ENCODE results near the gene HLA-DOA. TPM values are rescaled to one million over a fixed set of nuclear protein-coding genes. Genes with fewer than 3 reads are reported as not detected.

The HLA-DOA gene
- total and polyA plus RNA-seq, 12 donors = 0.94 to 61.9 (median 13.6) TPM

GRCh38 chr6:32962213-32962826 lies 47.1 kb downstream of the HLA-DOA start:
- Histone ChIP-seq H3K4me3 (no peak overlapping the region), H3K27me3 (no peaks in the 10 kb centered on the region), H3K27ac (no peak overlapping the region), H3K4me1 (replicated peaks in 1 of 2) (peaks cover 7 to 37% of the 10 kb centered on the region in 2 donors), H3K36me3 (replicated peaks in 1 of 2) (no peaks in the 10 kb centered on the region), H3K9me3 (replicated peaks in 1 of 3) (no peaks in the 10 kb centered on the region)
- no peak for DNase-seq
- TF ChIP-seq POLR2A (IDR thresholded peaks at IDR 0.05) = no peak
- TF ChIP-seq, protein P1, sequence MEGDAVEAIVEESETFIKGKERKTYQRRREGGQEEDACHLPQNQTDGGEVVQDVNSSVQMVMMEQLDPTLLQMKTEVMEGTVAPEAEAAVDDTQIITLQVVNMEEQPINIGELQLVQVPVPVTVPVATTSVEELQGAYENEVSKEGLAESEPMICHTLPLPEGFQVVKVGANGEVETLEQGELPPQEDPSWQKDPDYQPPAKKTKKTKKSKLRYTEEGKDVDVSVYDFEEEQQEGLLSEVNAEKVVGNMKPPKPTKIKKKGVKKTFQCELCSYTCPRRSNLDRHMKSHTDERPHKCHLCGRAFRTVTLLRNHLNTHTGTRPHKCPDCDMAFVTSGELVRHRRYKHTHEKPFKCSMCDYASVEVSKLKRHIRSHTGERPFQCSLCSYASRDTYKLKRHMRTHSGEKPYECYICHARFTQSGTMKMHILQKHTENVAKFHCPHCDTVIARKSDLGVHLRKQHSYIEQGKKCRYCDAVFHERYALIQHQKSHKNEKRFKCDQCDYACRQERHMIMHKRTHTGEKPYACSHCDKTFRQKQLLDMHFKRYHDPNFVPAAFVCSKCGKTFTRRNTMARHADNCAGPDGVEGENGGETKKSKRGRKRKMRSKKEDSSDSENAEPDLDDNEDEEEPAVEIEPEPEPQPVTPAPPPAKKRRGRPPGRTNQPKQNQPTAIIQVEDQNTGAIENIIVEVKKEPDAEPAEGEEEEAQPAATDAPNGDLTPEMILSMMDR (IDR thresholded peaks at IDR 0.05) = no peak
- intact Hi-C loops (cut with DNase I) = no loop called here
- WGBS, 4 donors = 58 to 73% (median 65%) methylated on average over 1 of the region's 1 CpG

GRCh38 chr6:32960563-32960962 lies 48.8 kb downstream of the HLA-DOA start:
- Histone ChIP-seq H3K9me3 (replicated peaks in 1 of 3) (no peaks in the 10 kb centered on the region), H3K36me3 (replicated peaks in 1 of 2) (no peaks in the 10 kb centered on the region), H3K27ac (no peak overlapping the region), H3K4me3 (no peak overlapping the region), H3K27me3 (no peaks in the 10 kb centered on the region), H3K4me1 (replicated peaks in 1 of 2) (peaks cover 0 to 19% of the 10 kb centered on the region in 2 donors)
- 93 to 100% (median 97%) methylated on average over 5 of the region's 5 CpGs for WGBS, 4 donors
- TF ChIP-seq, protein P1 (IDR thresholded peaks at IDR 0.05) = no peak
- no peak for TF ChIP-seq POLR2A (IDR thresholded peaks at IDR 0.05)
- no peak for DNase-seq
- intact Hi-C loops (cut with DNase I) = no loop called here

- H3K9me3 ChIP-seq (replicated peaks in 1 of 3) = no peaks in the 10 kb centered on the region
- no peaks in the 10 kb centered on the region for H3K27me3 ChIP-seq
- H3K4me3 ChIP-seq = no peak overlapping the region
- no peak for TF ChIP-seq POLR2A (IDR thresholded peaks at IDR 0.05)
- TF ChIP-seq, protein P1 (IDR thresholded peaks at IDR 0.05) = no peak
- DNase-seq = no peak
- peaks cover 0 to 15% of the 10 kb centered on the region in 2 donors for H3K4me1 ChIP-seq (replicated peaks in 1 of 2)
- H3K36me3 ChIP-seq (replicated peaks in 1 of 2) = no peaks in the 10 kb centered on the region
- 83 to 93% (median 92%) methylated on average over 2 of the region's 2 CpGs for WGBS, 4 donors
- H3K27ac ChIP-seq = no peak overlapping the region
- intact Hi-C loops (cut with DNase I) = no loop called here
Observed at GRCh38 chr6:32956176-32956575, 53.2 kb downstream of the HLA-DOA start.

GRCh38 chr6:32954986-32955802 lies 54.2 kb downstream of the HLA-DOA start:
- H3K4me1 ChIP-seq (replicated peaks in 1 of 2) = peaks cover 0 to 19% of the 10 kb centered on the region in 2 donors
- no peaks in the 10 kb centered on the region for H3K27me3 ChIP-seq
- H3K27ac ChIP-seq = no peak overlapping the region
- H3K36me3 ChIP-seq (replicated peaks in 1 of 2) = no peaks in the 10 kb centered on the region
- WGBS, 4 donors = 30 to 51% (median 43%) methylated on average over 3 of the region's 3 CpGs
- no peaks in the 10 kb centered on the region for H3K9me3 ChIP-seq (replicated peaks in 1 of 3)
- TF ChIP-seq, protein P1 (IDR thresholded peaks at IDR 0.05) = peak in 3 of 6 experiments; percentile 18 to 29 (median 19)
- TF ChIP-seq POLR2A (IDR thresholded peaks at IDR 0.05) = no peak
- intact Hi-C loops (cut with DNase I) = no loop called here
- no peak overlapping the region for H3K4me3 ChIP-seq
- peak in 1 of 7 donors; percentile 11 for DNase-seq

Measured in adrenal gland (tissue), 12 donors.